ENCODE data around the gene CYS1.

DNA sequence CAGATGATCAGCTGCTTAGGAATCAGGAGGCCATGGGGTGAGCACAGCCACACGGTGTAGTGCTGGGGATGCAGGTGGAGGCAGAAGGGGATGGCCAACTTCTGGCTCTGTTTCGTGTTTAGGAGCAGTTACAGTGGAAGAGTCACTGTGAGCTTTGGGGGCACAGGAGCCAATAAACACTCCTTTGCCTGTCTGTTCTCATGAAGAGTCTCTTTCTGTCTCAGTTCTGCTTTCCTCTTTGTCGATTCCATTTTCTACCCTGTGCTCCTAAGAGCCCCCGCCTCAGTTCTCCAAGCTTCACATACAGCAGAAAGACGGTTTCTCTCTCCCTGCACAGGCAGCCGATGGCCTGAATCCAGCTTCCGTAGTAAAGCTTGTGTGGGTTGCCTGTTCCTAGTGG, 21.3 kb upstream of the CYS1 start:
- TF ChIP-seq, protein P1, sequence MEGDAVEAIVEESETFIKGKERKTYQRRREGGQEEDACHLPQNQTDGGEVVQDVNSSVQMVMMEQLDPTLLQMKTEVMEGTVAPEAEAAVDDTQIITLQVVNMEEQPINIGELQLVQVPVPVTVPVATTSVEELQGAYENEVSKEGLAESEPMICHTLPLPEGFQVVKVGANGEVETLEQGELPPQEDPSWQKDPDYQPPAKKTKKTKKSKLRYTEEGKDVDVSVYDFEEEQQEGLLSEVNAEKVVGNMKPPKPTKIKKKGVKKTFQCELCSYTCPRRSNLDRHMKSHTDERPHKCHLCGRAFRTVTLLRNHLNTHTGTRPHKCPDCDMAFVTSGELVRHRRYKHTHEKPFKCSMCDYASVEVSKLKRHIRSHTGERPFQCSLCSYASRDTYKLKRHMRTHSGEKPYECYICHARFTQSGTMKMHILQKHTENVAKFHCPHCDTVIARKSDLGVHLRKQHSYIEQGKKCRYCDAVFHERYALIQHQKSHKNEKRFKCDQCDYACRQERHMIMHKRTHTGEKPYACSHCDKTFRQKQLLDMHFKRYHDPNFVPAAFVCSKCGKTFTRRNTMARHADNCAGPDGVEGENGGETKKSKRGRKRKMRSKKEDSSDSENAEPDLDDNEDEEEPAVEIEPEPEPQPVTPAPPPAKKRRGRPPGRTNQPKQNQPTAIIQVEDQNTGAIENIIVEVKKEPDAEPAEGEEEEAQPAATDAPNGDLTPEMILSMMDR (conservative IDR thresholded peaks at IDR 0.05 in 1 of 2, IDR thresholded peaks at IDR 0.05 in 1 of 2; ENCODE audit: extremely low read depth in 1 of 2, insufficient read depth in 1 of 2, low read depth in 1 of 2, low read length in 2 of 2), result no peak
- TF ChIP-seq EZH2 (IDR thresholded peaks at IDR 0.05; ENCODE audit: borderline replicate concordance, low read length), result no peak
